Brain microvascular endothelial cell (primary cell): ENCODE data around the gene BBS9.

ENCODE experiments used
- DNase-seq: peaks from one replicate; pipeline ENCODE4 v3.0.0-alpha.2; 2020
- H3K27ac ChIP-seq: fragments of 250-450 bp; sonication (Bioruptor Pico); 2 replicates; pipeline ENCODE4 v1.5.1; 2020; ENCODE audit warnings: mild to moderate bottlenecking, moderate library complexity
- H3K27me3 ChIP-seq: fragments of 250-450 bp; sonication (Bioruptor Pico); replicated peaks from 2 replicates; pipeline ENCODE4 v1.5.1; 2020; ENCODE audit warnings: mild to moderate bottlenecking
- H3K36me3 ChIP-seq: fragments of 250-450 bp; sonication (Bioruptor Pico); replicated peaks from 2 replicates; pipeline ENCODE4 v1.5.1; 2020; ENCODE audit warnings: mild to moderate bottlenecking
- H3K4me3 ChIP-seq: 2 replicates; pipeline ENCODE4 v1.5.1; 2011; ENCODE audit warnings: low read depth, mild to moderate bottlenecking, control low read depth, low read length, moderate library complexity
- CTCF ChIP-seq: IDR thresholded peaks from 2 replicates; pipeline ENCODE4 v1.5.1; 2011; ENCODE audit warnings: low read depth, mild to moderate bottlenecking, moderate library complexity, low read length, control low read depth, inconsistent platforms; ENCODE audit errors: missing control alignments
- in situ Hi-C: cut with HindIII; loops from 2 replicates; pipeline ENCODE4 v1.10.0; 2017; ENCODE audit warnings: low sequenced_read_pairs, low pct_ligation_motif_present

The BBS9 gene

GRCh38 chr7:33486633-33487032 is 357.3 kb downstream of the BBS9 start:
- H3K4me3 ChIP-seq = no peak overlapping the region
- H3K27me3 ChIP-seq = no peaks in the 10 kb centered on the region
- in situ Hi-C loops = no loop called here
- H3K36me3 ChIP-seq = no peaks in the 10 kb centered on the region
- DNase-seq = no peak
- H3K27ac ChIP-seq = no peak overlapping the region
- no peak for TF ChIP-seq CTCF

- Histone ChIP-seq H3K27ac (no peak overlapping the region), H3K36me3 (no peaks in the 10 kb centered on the region), H3K4me3 (no peak overlapping the region), H3K27me3 (no peaks in the 10 kb centered on the region)
- no peak for DNase-seq
- TF ChIP-seq CTCF = no peak
- in situ Hi-C loops = no loop called here
These were observed 358.8 kb downstream of the BBS9 start for GRCh38 chr7:33487998-33488682.

- TF ChIP-seq CTCF = no peak
- DNase-seq = no peak
- Histone ChIP-seq H3K4me3 (no peak overlapping the region), H3K27me3 (no peaks in the 10 kb centered on the region), H3K27ac (no peak overlapping the region), H3K36me3 (no peaks in the 10 kb centered on the region)
- in situ Hi-C loops = no loop called here
These were observed 365.1 kb downstream of the BBS9 start for GRCh38 chr7:33494474-33494873.

- TF ChIP-seq CTCF = no peak
- H3K36me3 ChIP-seq = no peaks in the 10 kb centered on the region
- H3K27ac ChIP-seq = no peak overlapping the region
- no peak overlapping the region for H3K4me3 ChIP-seq
- no peaks in the 10 kb centered on the region for H3K27me3 ChIP-seq
- DNase-seq = peak; percentile 40
- in situ Hi-C loops = no loop called here
These were observed 365.8 kb downstream of the BBS9 start for GRCh38 chr7:33495207-33495606.

GRCh38 chr7:33497051-33497450 is 367.7 kb downstream of the BBS9 start:
- DNase-seq = no peak
- Histone ChIP-seq H3K36me3 (no peaks in the 10 kb centered on the region), H3K4me3 (no peak overlapping the region)

More at GRCh38 chr7:33497051-33497450, 367.7 kb downstream of the BBS9 start:
- in situ Hi-C loops = no loop called here
- Histone ChIP-seq H3K27me3 (no peaks in the 10 kb centered on the region), H3K27ac (no peak overlapping the region)
- no peak for TF ChIP-seq CTCF
